CD4-positive, alpha-beta T cell treated with Interleukin-15 for 1 hour (primary cell): ENCODE measurements around the gene ERF.
"Not testable (repeated sequence)": the region's sequence is repeated elsewhere in the genome, so short reads cannot be mapped to it uniquely, and the experiment has no call there.

ENCODE experiments used
- DNase-seq: peaks from one replicate; pipeline ENCODE4 v3.0.0-alpha.2; 2020

The ERF gene

GRCh38 chr19:42273407-42274064, 18.6 kb upstream of the ERF start:
- no peak for DNase-seq

- no peak for DNase-seq
Observed at GRCh38 chr19:42272989-42273406, 18.1 kb upstream of the ERF start.

- DNase-seq = no peak
Observed at GRCh38 chr19:42272535-42272897, 17.6 kb upstream of the ERF start.

GRCh38 chr19:42271861-42272534, 17.1 kb upstream of the ERF start:
- no peak for DNase-seq

GRCh38 chr19:42271045-42271419, 16.1 kb upstream of the ERF start:
- no peak for DNase-seq

GRCh38 chr19:42270346-42271044, 15.6 kb upstream of the ERF start:
- peak; percentile 86 for DNase-seq

GRCh38 chr19:42269478-42270345, 14.8 kb upstream of the ERF start:
- DNase-seq = no peak

- DNase-seq = peak; percentile 100
Observed at GRCh38 chr19:42268704-42269477, 14.0 kb upstream of the ERF start, which contains the start of gene CIC. Gene CIC (plus strand): TSS chr19:42269252. CDS start chr19:42271784, 2,532 bp downstream.

GRCh38 chr19:42268142-42268703, 13.3 kb upstream of the ERF start:
- peak; percentile 100 for DNase-seq

GRCh38 chr19:42267644-42268141, 12.8 kb upstream of the ERF start:
- DNase-seq = no peak

GRCh38 chr19:42266928-42267603, 12.1 kb upstream of the ERF start:
- not testable (repeated sequence) for DNase-seq

GRCh38 chr19:42266105-42266504, 11.2 kb upstream of the ERF start:
- not testable (repeated sequence) for DNase-seq

GRCh38 chr19:42261763-42262162, 6.8 kb upstream of the ERF start:
- no peak for DNase-seq

GRCh38 chr19:42257842-42258241, 2.9 kb upstream of the ERF start:
- not testable (repeated sequence) for DNase-seq

- DNase-seq = no peak
Observed at GRCh38 chr19:42255766-42256745, 1.1 kb upstream of the ERF start.

- peak; percentile 74 for DNase-seq
Observed at GRCh38 chr19:42254089-42254849, 659 bp downstream of the ERF start.

GRCh38 chr19:42253245-42254088, 1.5 kb downstream of the ERF start:
- peak; percentile 53 for DNase-seq
